C4-2B (cell line): ENCODE data around the gene GARIN5A.
A peak's percentile ranks its signal among the peaks of the same experiment; 100 is the strongest.

Experiments
- H3K27ac ChIP-seq: fragments of 450-650 bp; 2 replicates; pipeline ENCODE4 v1.5.1; 2017
- CTCF ChIP-seq: fragments of 450-650 bp; conservative IDR thresholded peaks from 2 replicates; pipeline ENCODE4 v1.5.1; 2017; ENCODE audit warnings: mild to moderate bottlenecking
- ZFX ChIP-seq: fragments of 450-650 bp; IDR thresholded peaks from 2 replicates; pipeline ENCODE4 v1.6.1; 2017

Gene GARIN5A

GRCh38 chr19:50490411-50490811 lies 13.8 kb upstream of the GARIN5A start:
- no peak overlapping the region for H3K27ac ChIP-seq
- no peak for TF ChIP-seq CTCF
- no peak for TF ChIP-seq ZFX

DNA sequence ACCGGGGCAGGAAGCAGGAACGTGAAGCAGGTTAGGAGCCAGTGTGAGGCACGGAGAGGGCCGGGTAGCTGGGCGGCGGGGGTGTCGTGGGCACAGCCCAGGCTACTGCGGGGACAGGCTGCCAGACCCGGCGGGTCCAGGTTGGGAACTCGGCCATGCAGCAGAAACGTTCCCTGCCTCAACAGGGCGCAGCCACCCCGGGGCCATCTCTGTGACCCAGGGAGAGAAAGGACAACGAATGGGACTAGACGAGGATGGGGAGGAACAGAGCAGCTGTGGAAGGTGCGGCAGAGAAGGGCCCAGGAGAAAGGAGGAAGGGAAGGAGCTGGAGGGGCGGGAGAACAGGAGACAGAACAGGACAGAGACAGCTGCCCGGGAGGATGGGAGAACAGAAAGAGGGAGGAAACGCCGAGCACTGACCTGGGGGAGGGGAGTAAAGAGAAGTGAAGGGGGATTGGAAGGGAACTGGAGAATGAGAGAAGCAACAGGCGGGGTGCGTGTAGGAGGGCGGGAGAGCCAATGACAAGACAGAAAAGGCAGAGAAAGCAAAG lies 12.9 kb upstream of the GARIN5A start:
- no peak for TF ChIP-seq CTCF
- TF ChIP-seq ZFX: no peak
- H3K27ac ChIP-seq: no peak overlapping the region

DNA sequence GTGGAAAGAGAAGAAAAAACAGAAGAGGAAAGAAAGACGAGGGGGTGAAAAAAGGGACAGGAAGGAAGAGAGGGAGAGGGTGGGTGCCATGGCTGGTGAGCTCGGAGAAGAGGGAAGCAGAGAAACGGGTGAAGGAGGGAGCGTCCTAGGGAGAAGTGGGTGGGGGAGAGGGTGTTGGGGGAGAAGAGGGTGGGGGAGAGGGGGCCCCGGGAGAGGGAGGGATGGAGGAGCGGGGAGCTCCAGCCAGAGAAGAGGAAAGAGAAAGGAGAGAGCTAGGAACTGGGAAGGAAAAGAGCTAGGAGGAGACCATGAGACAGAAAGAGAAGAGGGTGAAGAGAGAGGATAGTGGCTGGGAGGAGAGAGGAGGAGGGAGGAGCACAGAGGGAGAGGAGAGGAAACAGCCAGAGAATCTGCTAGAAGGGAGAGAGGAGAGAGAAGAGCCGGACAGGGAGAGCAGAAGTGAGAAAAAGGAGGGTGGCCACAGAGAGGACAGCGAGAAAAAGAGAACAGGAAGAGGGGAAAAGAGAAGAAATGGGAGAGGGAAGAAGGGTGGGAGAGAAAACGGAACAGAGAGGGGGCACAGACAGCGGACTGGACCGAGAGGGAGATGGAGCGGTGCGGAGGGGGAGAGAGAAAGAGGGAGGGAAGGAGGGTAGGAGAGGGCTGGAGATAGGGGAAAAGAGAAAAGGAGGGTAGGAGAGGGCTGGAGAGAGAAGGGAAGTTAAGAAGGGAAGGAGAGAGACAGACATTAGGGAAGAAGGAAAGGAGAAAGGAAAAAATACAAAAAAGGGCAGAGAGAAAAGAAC lies 11.9 kb upstream of the GARIN5A start:
- no peak overlapping the region for H3K27ac ChIP-seq
- TF ChIP-seq ZFX: no peak
- TF ChIP-seq CTCF: no peak

DNA sequence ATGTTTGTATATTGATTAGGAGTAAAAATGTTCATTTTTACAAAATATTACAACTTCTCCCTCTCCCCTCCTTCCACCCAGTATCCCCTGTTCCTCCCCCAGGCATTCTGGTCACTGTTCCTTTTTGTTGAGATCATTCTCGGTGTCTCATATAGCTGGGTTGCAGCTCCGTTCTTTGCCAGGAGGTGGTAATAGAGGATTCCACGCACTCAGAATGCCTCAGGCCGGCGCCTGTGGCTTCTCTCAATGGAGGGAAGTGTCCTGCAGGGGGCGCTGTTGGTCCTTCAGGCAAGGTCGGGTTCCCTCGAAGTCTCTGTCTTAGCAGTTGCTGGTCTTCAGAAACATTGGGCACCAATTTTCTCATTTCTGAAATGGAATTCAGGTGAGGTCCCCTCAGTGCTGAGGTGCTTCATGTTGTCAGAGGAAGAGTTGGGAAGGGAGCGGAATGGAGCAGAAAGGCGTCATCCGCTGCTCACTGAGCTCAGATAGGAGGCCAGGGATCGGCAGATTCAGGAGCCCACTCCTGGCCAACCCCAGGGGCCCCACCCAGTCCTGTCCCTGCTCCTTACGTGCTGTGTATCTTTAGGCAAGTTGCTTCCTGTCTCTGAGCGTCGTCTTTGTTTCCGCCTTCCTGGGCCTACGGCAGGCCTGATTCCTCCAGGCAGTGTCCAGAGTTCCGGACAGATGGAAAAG lies 10.3 kb upstream of the GARIN5A start:
- no peak overlapping the region for H3K27ac ChIP-seq
- TF ChIP-seq ZFX (no peak), CTCF (peak; percentile 76)

DNA sequence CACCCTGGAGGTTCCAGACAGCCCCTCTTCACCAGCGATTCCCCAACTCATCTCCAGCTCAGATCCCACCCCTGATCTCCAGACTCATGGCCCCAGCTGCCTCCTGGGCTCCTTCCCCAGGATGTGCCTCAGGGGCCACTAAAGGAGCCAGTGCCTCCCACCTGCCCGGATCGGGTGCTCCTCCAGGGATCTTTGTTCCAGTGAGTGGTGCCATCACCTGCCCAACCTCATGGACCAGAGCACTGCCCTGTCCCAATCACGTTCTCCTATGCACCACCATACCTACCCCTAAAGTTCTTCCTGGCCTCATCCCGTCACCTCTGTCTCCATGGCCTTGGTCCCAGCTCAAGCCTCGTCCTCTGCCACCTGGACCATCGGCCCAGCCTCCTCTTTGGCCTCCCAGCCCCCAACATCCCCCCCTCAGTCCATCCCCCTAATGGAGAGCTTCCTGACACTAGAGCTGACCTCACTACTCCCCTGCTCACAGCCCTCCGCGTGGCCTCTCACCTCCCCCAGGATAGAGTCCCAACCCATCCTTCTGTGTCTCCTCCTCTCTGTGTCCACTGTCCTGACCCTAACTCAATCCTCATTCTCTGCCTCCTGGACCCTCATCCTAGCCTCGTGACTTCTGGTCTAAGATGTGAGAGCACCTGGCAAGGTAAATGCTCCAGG lies 8.8 kb upstream of the GARIN5A start:
- no peak overlapping the region for H3K27ac ChIP-seq
- no peak for TF ChIP-seq ZFX
- TF ChIP-seq CTCF: no peak

DNA sequence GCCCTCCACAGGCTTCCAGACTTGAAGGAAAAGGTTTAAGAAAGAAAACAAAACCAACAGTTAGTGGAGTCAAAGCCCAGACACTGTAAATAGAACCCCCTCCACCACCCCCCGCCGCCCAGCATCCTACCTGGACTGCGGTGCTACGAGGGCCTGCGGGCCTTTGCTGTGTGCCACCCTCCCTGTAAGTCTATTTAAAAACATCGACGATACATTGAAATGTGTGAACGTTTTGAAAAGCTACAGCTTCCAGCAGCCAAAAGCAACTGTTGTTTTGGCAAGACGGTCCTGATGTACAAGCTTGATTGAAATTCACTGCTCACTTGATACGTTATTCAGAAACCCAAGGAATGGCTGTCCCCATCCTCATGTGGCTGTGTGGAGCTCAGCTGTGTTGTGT lies 6.3 kb upstream of the GARIN5A start:
- no peak for TF ChIP-seq ZFX
- no peak for TF ChIP-seq CTCF
- H3K27ac ChIP-seq: no peak overlapping the region

GRCh38 chr19:50482271-50482855 lies 5.7 kb upstream of the GARIN5A start:
- H3K27ac ChIP-seq: no peak overlapping the region
- TF ChIP-seq ZFX (no peak), CTCF (no peak)
